T47D (cell line): Measurements from ENCODE around the gene TMEM115.

Experiments
- DNase-seq, 2 experiments: peaks; one replicate each; pipeline versions ENCODE4 v3.0.0 to v3.0.0-alpha.2; 2011 to 2012; ENCODE audit warnings: low read depth in 1 of 2, low spot score in 1 of 2
- JUND ChIP-seq: IDR thresholded peaks from 2 replicates; pipeline ENCODE4 v1.6.1; 2012; ENCODE audit warnings: low read depth
- in situ Hi-C: cut with HindIII; loops from 2 replicates; pipeline ENCODE4 v1.10.0; 2016; ENCODE audit warnings: low sequenced_read_pairs, low pct_unique_long_range_greater_than_20kb

Gene TMEM115

GRCh38 chr3:50333744-50334328 lies 25.5 kb downstream of the TMEM115 start:
- in situ Hi-C loops: no loop called here
- no peak for TF ChIP-seq JUND
- no peak for DNase-seq

DNA sequence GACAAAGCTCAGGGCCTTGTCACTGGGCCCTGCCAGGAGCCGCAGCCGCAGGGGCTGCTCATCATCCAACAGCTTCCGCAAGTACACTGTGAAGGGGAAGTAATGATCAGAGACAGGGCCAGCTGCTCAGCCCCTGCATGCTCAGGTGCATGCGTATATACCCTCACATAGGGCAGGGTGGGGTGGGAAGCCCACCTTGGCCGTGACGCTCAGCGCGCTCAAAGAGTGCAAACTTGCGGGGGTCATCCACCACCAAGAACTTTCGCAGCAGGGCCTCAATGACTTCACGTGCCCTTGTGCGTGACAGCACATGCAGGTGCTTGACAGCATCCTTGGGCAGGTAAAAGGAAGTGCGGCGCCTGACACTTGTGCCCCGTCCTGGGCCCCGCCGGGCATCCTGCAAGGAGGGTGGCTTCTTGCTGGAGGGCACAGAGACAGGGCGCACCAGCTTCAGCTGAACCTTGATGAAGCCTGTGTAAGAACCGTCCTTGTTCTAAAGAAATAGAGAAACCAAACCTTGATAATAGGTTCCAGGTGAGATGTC lies 27.9 kb downstream of the TMEM115 start:
- in situ Hi-C loops: no loop called here
- DNase-seq: no peak
- TF ChIP-seq JUND: no peak

- in situ Hi-C loops: no loop called here
- no peak for TF ChIP-seq JUND
- DNase-seq: no peak
Measured at GRCh38 chr3:50330330-50330729, 29.0 kb downstream of the TMEM115 start.

DNA sequence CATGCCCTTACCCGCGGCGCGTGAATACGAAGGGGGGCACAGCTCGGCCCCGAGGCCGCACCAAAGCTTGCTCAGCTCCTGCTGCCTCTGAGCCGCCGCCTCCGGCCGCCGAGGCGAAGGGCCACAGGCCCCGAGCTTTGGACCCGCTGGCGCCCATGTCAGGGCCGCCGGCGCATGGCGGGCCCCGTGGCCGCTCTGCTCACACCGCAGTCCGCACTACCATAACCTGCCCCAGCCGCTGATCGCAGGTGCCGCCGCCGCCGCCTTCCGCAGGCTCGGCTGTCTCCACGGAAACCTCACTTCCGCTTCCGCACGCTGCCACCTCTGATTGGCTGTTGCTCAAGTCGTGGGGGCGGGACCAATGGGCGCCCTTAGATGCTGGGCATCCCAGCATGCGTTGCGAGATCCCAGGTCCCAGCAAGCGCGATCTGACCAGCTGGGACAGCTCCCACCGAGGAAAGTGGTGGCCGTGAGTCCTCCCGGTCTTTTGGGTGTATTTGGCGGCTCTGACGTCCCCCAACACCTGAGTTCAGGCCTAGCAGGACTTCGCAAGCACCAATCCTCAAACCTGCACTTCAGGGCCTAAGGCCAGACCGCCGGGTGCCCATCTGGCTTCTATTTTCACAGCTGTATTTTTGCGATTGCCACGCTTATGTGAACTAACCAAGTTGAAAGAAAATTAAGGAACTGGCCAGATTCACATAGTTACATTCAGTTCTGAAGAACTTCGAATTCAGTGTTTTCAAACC lies 31.2 kb downstream of the TMEM115 start, which contains the start of gene TUSC2:
Gene TUSC2 (minus strand): TSS at position 281 of the 749 bp plus-strand sequence. CDS start 124 bp downstream, at position 157.
- DNase-seq: peak; percentile 95 to 96
- TF ChIP-seq JUND: no peak
- in situ Hi-C loops: no loop called here

DNA sequence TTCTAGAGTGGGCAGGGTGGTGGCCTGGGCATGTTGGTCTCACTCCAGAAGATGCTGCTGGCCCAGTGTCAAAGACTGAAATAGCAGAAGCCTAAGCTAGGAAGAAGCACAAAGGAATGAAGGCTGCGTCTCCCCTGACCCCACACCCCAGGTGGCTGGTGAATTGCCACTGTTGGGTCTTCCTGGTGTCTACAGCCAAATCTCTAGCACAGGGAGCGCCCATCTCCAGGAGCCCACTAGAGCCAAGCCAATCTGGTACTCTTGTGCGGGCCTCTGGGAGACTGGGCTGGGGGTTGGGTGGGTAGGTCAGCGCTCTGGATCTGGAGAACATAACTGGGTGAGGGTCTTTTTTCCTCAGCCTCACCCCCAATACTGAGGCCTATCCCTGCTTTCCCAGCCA lies 32.2 kb downstream of the TMEM115 start:
- no peak for DNase-seq
- in situ Hi-C loops: no loop called here
- no peak for TF ChIP-seq JUND

DNA sequence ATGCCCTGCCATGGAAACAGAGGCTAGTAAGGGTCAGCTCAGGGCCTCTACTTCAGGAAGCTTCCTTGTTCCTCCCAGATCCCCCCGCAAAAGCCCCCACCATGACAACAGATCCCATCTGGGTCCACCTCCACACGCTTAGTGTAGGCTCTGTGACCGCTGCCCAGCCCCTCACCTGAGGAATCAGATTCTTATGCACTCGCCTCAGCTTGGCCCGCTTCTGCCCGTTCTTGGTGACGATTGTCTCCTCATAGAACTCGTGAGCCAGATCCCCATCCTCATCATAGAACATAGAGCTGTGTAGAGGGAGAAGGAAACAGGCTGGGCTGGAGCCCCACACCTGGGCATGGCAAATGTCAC lies 33.2 kb downstream of the TMEM115 start:
- no peak for TF ChIP-seq JUND
- no peak for DNase-seq
- in situ Hi-C loops: no loop called here

GRCh38 chr3:50325497-50326181 lies 33.7 kb downstream of the TMEM115 start:
- no peak for TF ChIP-seq JUND

DNA sequence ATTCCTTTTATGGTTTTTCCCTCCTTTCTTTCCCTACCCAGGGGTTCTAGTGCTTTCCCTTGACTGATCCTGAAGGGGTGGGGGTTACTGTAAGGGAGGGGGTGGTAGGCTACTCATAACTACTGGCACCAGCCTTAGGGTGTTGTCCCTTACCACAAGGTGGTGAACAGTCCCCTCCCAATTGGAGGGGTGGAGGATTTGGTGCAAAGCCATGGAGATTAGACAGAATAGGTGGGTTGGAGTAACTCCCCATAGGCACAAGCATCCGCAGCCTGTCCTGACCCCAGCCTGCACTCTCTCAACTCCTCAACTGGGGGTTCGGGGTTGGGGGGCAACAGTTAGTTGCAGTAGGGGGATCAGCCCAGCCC lies 34.2 kb downstream of the TMEM115 start:
- in situ Hi-C loops: no loop called here

More at GRCh38 chr3:50325497-50326181, 33.7 kb downstream of the TMEM115 start:
- in situ Hi-C loops: no loop called here
- DNase-seq: no peak

GRCh38 chr3:50324351-50325112 lies 34.8 kb downstream of the TMEM115 start:
- no peak for TF ChIP-seq JUND
- DNase-seq: peak; percentile 54 to 69
- in situ Hi-C loops: no loop called here

More for the DNA sequence above, 34.2 kb downstream of the TMEM115 start:
- no peak for TF ChIP-seq JUND
- DNase-seq: no peak

- in situ Hi-C loops: no loop called here
- no peak for TF ChIP-seq JUND
- no peak for DNase-seq
Measured at GRCh38 chr3:50323614-50324199, 35.6 kb downstream of the TMEM115 start.

DNA sequence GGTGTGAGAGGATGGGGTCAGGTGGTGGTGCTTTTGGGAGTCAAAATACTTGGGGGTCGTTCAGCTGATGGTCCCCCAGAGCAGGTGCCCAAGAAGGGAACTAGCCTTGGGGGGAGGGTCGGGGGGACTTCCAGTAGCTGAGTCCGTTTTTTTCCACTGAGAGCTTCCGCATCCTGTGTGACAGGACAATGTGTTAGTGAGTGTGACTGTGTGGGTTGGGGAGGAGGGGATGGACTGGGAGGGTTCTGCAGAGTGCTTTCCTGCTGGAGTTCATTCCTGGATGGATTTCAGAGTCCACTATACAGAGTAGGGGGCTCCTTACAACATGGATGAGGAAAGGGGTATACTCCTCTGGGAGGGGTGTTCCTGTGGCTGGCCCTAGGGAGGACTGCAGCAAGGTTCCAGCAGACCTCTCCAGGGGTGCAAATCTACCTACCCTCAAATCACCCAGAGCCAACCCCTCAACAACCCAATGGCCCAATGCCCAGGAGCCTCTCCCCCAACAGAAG lies 36.2 kb downstream of the TMEM115 start:
- in situ Hi-C loops: no loop called here
- DNase-seq: no peak
- no peak for TF ChIP-seq JUND
